NCI-H82 treated with DMSO at 0.1 percent for 48 hours (cell line): Measurements from ENCODE around the gene ZP1.
A peak's percentile ranks its signal among the peaks of the same experiment; 100 is the strongest.
"Not testable (repeated sequence)": the region's sequence is repeated elsewhere in the genome, so short reads cannot be mapped to it uniquely, and the experiment has no call there.

ENCODE experiments used
- DNase-seq: peaks from one replicate; lab custom pipeline; 2025; ENCODE audit not compliant: unreplicated experiment; lab: John Stamatoyannopoulos, UW

The ZP1 gene

GRCh38 chr11:60905551-60906113 lies 38.3 kb downstream of the ZP1 start:
- DNase-seq, result no peak

GRCh38 chr11:60906132-60906972 lies 39.0 kb downstream of the ZP1 start, which contains the start of gene PRPF19:
PRPF19 (minus strand) TSS chr11:60906585; CDS start chr11:60906382, 203 bp downstream.
- peak; percentile 79 for DNase-seq

GRCh38 chr11:60908803-60909202 lies 41.5 kb downstream of the ZP1 start:
- no peak for DNase-seq

- DNase-seq, result not testable (repeated sequence)
These were observed 42.4 kb downstream of the ZP1 start for GRCh38 chr11:60909680-60910280.

- DNase-seq, result no peak
These were observed 42.9 kb downstream of the ZP1 start for GRCh38 chr11:60910281-60910687.

- DNase-seq, result no peak
These were observed 43.5 kb downstream of the ZP1 start for GRCh38 chr11:60910711-60911380.

GRCh38 chr11:60912223-60912850 lies 45.0 kb downstream of the ZP1 start:
- no peak for DNase-seq

- no peak for DNase-seq
These were observed 45.6 kb downstream of the ZP1 start for GRCh38 chr11:60912851-60913528.

GRCh38 chr11:60913793-60914632 lies 46.7 kb downstream of the ZP1 start, which contains the start of gene TMEM109:
TMEM109 (plus strand) TSS chr11:60914158; CDS start chr11:60919694, 5,536 bp downstream.
- DNase-seq, result peak; percentile 85

GRCh38 chr11:60914633-60915247 lies 47.4 kb downstream of the ZP1 start:
- no peak for DNase-seq

GRCh38 chr11:60915248-60915914 lies 48.0 kb downstream of the ZP1 start:
- no peak for DNase-seq

- no peak for DNase-seq
These were observed 49.4 kb downstream of the ZP1 start for GRCh38 chr11:60916669-60917206.

- DNase-seq, result no peak
These were observed 49.9 kb downstream of the ZP1 start for GRCh38 chr11:60917267-60917666.

- DNase-seq, result no peak
These were observed 51.1 kb downstream of the ZP1 start for GRCh38 chr11:60918251-60918938.

GRCh38 chr11:60918939-60919265 lies 51.6 kb downstream of the ZP1 start:
- DNase-seq, result no peak

- DNase-seq, result no peak
These were observed 52.0 kb downstream of the ZP1 start for GRCh38 chr11:60919320-60919719.

GRCh38 chr11:60919956-60920355 lies 52.6 kb downstream of the ZP1 start:
- no peak for DNase-seq

- DNase-seq, result no peak
These were observed 53.9 kb downstream of the ZP1 start for GRCh38 chr11:60921259-60921658.
